ENCODE measurements around the gene INSYN2B. TPM values are rescaled to one million over a fixed set of nuclear protein-coding genes. Genes with fewer than 3 reads are reported as not detected.

The INSYN2B gene
- total RNA-seq, 1 experiment from 2014 or later = not detected

GRCh38 chr5:169946743-169947295, 33.5 kb downstream of the INSYN2B start:
- Mint-ChIP-seq H3K4me1 (peaks cover 19% of the 10 kb centered on the region), H3K36me3 (no peaks in the 10 kb centered on the region), H3K27ac (no peak overlapping the region), H3K9me3 (no peaks in the 10 kb centered on the region), H3K27me3 (ENCODE audit: low read depth) (no peaks in the 10 kb centered on the region; the same call in 1 of the 2 replicates), H3K4me3 (no peak overlapping the region)
- TF ChIP-seq, protein P1, sequence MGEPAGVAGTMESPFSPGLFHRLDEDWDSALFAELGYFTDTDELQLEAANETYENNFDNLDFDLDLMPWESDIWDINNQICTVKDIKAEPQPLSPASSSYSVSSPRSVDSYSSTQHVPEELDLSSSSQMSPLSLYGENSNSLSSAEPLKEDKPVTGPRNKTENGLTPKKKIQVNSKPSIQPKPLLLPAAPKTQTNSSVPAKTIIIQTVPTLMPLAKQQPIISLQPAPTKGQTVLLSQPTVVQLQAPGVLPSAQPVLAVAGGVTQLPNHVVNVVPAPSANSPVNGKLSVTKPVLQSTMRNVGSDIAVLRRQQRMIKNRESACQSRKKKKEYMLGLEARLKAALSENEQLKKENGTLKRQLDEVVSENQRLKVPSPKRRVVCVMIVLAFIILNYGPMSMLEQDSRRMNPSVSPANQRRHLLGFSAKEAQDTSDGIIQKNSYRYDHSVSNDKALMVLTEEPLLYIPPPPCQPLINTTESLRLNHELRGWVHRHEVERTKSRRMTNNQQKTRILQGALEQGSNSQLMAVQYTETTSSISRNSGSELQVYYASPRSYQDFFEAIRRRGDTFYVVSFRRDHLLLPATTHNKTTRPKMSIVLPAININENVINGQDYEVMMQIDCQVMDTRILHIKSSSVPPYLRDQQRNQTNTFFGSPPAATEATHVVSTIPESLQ (CRISPR knock-in tag; IDR thresholded peaks at IDR 0.05) = no peak
- TF ChIP-seq, protein P2, sequence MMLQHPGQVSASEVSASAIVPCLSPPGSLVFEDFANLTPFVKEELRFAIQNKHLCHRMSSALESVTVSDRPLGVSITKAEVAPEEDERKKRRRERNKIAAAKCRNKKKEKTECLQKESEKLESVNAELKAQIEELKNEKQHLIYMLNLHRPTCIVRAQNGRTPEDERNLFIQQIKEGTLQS (CRISPR knock-in tag; conservative IDR thresholded peaks at IDR 0.05) = no peak
- DNase-seq (ENCODE audit: low spot score) = no peak
- ATAC-seq = no peak
- ChIA-PET POLR2A (no interaction called here), CTCF (interaction anchor here (1.4 to 2.4 kb wide), 2 partner anchors 25 to 34 kb away, joined by 4 to 13 read pairs; partner anchors contain the start of gene INSYN2B)

DNA sequence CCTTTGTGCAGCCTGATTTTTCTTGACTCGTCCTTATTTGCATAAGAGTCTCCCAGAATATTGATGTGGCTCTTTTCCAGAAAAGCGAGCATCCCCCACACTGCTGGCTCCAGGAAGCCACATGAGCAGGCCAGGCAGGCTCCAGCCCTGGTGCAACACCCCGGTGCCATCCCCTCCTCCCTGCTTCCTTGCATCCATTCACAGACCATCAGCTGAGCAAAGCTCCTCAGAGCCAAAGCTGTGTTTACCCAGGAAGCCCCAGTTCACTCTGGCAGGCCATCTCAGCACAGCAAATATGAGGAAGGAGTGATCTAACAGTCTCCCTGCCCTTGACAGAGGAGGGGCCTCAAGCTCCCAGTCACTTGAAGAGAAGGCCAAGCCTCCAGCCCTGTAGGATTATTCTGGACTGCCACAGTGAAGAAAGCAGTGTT, 34.4 kb downstream of the INSYN2B start:
- Mint-ChIP-seq H3K9me3 (no peaks in the 10 kb centered on the region), H3K36me3 (no peaks in the 10 kb centered on the region), H3K27me3 (ENCODE audit: low read depth) (no peaks in the 10 kb centered on the region; the same call in 1 of the 2 replicates), H3K27ac (no peak overlapping the region), H3K4me3 (no peak overlapping the region), H3K4me1 (peaks cover 19% of the 10 kb centered on the region)
- TF ChIP-seq, protein P1 (CRISPR knock-in tag; IDR thresholded peaks at IDR 0.05) = no peak
- TF ChIP-seq, protein P3, sequence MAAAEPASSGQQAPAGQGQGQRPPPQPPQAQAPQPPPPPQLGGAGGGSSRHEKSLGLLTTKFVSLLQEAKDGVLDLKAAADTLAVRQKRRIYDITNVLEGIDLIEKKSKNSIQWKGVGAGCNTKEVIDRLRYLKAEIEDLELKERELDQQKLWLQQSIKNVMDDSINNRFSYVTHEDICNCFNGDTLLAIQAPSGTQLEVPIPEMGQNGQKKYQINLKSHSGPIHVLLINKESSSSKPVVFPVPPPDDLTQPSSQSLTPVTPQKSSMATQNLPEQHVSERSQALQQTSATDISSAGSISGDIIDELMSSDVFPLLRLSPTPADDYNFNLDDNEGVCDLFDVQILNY (CRISPR knock-in tag; IDR thresholded peaks at IDR 0.05) = no peak
- TF ChIP-seq ZNF671 (CRISPR knock-in tag; IDR thresholded peaks at IDR 0.05) (no peak), ZNF232 (CRISPR knock-in tag; IDR thresholded peaks at IDR 0.05) (no peak), MLX (CRISPR knock-in tag; IDR thresholded peaks at IDR 0.05) (no peak), SOX15 (CRISPR knock-in tag; IDR thresholded peaks at IDR 0.05) (no peak)
- TF ChIP-seq, protein P4, sequence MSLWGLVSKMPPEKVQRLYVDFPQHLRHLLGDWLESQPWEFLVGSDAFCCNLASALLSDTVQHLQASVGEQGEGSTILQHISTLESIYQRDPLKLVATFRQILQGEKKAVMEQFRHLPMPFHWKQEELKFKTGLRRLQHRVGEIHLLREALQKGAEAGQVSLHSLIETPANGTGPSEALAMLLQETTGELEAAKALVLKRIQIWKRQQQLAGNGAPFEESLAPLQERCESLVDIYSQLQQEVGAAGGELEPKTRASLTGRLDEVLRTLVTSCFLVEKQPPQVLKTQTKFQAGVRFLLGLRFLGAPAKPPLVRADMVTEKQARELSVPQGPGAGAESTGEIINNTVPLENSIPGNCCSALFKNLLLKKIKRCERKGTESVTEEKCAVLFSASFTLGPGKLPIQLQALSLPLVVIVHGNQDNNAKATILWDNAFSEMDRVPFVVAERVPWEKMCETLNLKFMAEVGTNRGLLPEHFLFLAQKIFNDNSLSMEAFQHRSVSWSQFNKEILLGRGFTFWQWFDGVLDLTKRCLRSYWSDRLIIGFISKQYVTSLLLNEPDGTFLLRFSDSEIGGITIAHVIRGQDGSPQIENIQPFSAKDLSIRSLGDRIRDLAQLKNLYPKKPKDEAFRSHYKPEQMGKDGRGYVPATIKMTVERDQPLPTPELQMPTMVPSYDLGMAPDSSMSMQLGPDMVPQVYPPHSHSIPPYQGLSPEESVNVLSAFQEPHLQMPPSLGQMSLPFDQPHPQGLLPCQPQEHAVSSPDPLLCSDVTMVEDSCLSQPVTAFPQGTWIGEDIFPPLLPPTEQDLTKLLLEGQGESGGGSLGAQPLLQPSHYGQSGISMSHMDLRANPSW (CRISPR knock-in tag; conservative IDR thresholded peaks at IDR 0.05; ENCODE audit: low read depth) = no peak
- TF ChIP-seq, protein P2 (CRISPR knock-in tag; conservative IDR thresholded peaks at IDR 0.05) = no peak
- ATAC-seq = peak; percentile 80
- ChIA-PET CTCF (interaction anchor here (1.1 to 2.4 kb wide), 4 partner anchors 26 to 238 kb away, joined by 3 to 13 read pairs (median 5); partner anchors contain the start of gene INSYN2B), POLR2A (no interaction called here)
- DNase-seq (ENCODE audit: low spot score) = peak; percentile 16

DNA sequence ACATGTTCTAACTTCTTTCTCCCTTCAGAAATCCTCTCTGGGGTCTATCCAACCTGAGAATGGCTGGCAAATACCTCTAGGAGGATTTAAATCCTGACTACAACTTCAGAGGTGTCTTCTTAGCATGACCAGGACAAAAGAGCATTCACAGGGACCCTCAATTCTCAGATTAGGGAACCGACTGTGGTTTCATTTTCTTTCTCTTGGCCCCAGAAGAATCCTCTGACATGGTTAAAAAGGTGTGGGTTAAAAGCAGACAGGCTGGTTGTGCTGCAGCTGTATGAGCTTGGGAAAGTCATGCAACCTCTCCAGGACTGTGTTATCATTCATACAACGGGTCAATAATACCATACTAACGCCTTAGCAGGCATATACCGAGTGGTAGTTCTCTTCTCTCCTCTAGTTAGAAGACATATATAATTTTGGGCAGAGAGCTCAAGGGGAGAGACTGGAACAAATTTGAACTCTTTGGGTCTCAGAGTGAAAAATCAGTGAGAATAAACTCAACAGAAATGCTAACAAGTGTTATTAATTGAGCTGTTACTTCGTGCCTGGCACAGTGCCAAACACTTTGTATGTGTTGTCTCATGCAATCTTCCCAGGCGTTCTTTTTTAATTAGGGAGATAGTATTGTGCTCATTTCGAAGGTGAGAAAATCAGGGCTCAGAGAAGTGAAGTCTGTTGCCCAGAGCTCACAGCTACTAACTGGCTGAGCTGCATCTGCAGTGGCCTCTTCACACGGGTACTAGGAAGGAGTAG, 35.2 kb downstream of the INSYN2B start:
- Mint-ChIP-seq H3K9me3 (no peaks in the 10 kb centered on the region), H3K27ac (no peak overlapping the region; the same call in 1 of the 2 replicates), H3K36me3 (no peaks in the 10 kb centered on the region), H3K27me3 (ENCODE audit: low read depth) (no peaks in the 10 kb centered on the region; the same call in 1 of the 2 replicates), H3K4me3 (no peak overlapping the region), H3K4me1 (peaks cover 19% of the 10 kb centered on the region)
- POLR2A ChIA-PET = no interaction called here
- CTCF ChIA-PET = interaction anchor here (1.1 to 2.4 kb wide), 4 partner anchors 26 to 239 kb away, joined by 3 to 13 read pairs (median 5); partner anchors contain the start of gene INSYN2B
- DNase-seq (ENCODE audit: low spot score) (no peak), ATAC-seq (no peak)
- no peak for TF ChIP-seq NFYB (CRISPR knock-in tag; conservative IDR thresholded peaks at IDR 0.05; ENCODE audit: low read depth)
- no peak for TF ChIP-seq PRRX2 (CRISPR knock-in tag; IDR thresholded peaks at IDR 0.05)
- TF ChIP-seq ZNF416 (CRISPR knock-in tag; IDR thresholded peaks at IDR 0.05) = no peak
- TF ChIP-seq USF1 (CRISPR knock-in tag; IDR thresholded peaks at IDR 0.05) = no peak
- TF ChIP-seq, protein P5, sequence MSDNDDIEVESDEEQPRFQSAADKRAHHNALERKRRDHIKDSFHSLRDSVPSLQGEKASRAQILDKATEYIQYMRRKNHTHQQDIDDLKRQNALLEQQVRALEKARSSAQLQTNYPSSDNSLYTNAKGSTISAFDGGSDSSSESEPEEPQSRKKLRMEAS (CRISPR knock-in tag; IDR thresholded peaks at IDR 0.05) = no peak
- TF ChIP-seq ZSCAN18 (CRISPR knock-in tag; IDR thresholded peaks at IDR 0.05) = no peak
- TF ChIP-seq ZNF396 (CRISPR knock-in tag; IDR thresholded peaks at IDR 0.05; ENCODE audit: borderline replicate concordance) = no peak
- TF ChIP-seq TEAD1 (CRISPR knock-in tag; IDR thresholded peaks at IDR 0.05) = no peak
- no peak for TF ChIP-seq ELF4 (CRISPR knock-in tag; IDR thresholded peaks at IDR 0.05; ENCODE audit: low read depth)

Measured in WTC11 (cell line).